GM21737 (cell line): ENCODE measurements around the gene ENOX1.

ENCODE experiments used
- ATAC-seq: cut with Tn5 transposase; IDR thresholded peaks from one replicate; pipeline ENCODE4 v1.9.1; 2021; ENCODE audit warnings: mild to moderate bottlenecking, moderate library complexity; ENCODE audit not compliant: unreplicated experiment

The ENOX1 gene

GRCh38 chr13:43785650-43786471 is 911 bp downstream of the ENOX1 start:
- ATAC-seq = no peak

- ATAC-seq = no peak
Measured at GRCh38 chr13:43785261-43785649, 1.5 kb downstream of the ENOX1 start.

- ATAC-seq = no peak
Measured at GRCh38 chr13:43784496-43784895, 2.3 kb downstream of the ENOX1 start.

GRCh38 chr13:43783820-43784219 is 3.0 kb downstream of the ENOX1 start:
- no peak for ATAC-seq

GRCh38 chr13:43782686-43783085 is 4.1 kb downstream of the ENOX1 start:
- no peak for ATAC-seq

GRCh38 chr13:43780666-43781065 is 6.1 kb downstream of the ENOX1 start:
- ATAC-seq = no peak

- ATAC-seq = no peak
Measured at GRCh38 chr13:43776501-43777079, 10.2 kb downstream of the ENOX1 start.

- ATAC-seq = no peak
Measured at GRCh38 chr13:43776006-43776405, 10.8 kb downstream of the ENOX1 start.

GRCh38 chr13:43773602-43774001 is 13.2 kb downstream of the ENOX1 start:
- ATAC-seq = no peak

- ATAC-seq = no peak
Measured at GRCh38 chr13:43770871-43771270, 15.9 kb downstream of the ENOX1 start.

- no peak for ATAC-seq
Measured at GRCh38 chr13:43769529-43769928, 17.2 kb downstream of the ENOX1 start.

GRCh38 chr13:43767341-43767931 is 19.3 kb downstream of the ENOX1 start:
- ATAC-seq = no peak

GRCh38 chr13:43766725-43767124 is 20.0 kb downstream of the ENOX1 start:
- no peak for ATAC-seq

- ATAC-seq = no peak
Measured at GRCh38 chr13:43764349-43764748, 22.4 kb downstream of the ENOX1 start.

- ATAC-seq = no peak
Measured at GRCh38 chr13:43763143-43763759, 23.5 kb downstream of the ENOX1 start.

GRCh38 chr13:43761616-43762315 is 25.0 kb downstream of the ENOX1 start:
- ATAC-seq = no peak

GRCh38 chr13:43760257-43760656 is 26.5 kb downstream of the ENOX1 start:
- ATAC-seq = no peak

- ATAC-seq = no peak
Measured at GRCh38 chr13:43758834-43759233, 27.9 kb downstream of the ENOX1 start.

GRCh38 chr13:43757266-43757665 is 29.5 kb downstream of the ENOX1 start:
- no peak for ATAC-seq

GRCh38 chr13:43755844-43756243 is 30.9 kb downstream of the ENOX1 start:
- no peak for ATAC-seq

GRCh38 chr13:43751624-43752023 is 35.1 kb downstream of the ENOX1 start:
- ATAC-seq = no peak
